Trophoblast cell (in vitro differentiated cells and primary cell): ENCODE results near the gene FAM20A.

Source experiments
- DNase-seq, 2 donors: peaks; one replicate each; pipeline ENCODE4 v3.0.0-alpha.2; 2016
- H2AFZ ChIP-seq: 2 replicates; pipeline ENCODE4 v1.6.1; 2013; ENCODE audit warnings: low read length, moderate library complexity, mild to moderate bottlenecking; ENCODE audit not compliant: insufficient read depth, poor library complexity
- H2AK5ac ChIP-seq: 2 replicates; pipeline ENCODE4 v1.6.1; 2013; ENCODE audit warnings: mild to moderate bottlenecking, low read length
- H2BK120ac ChIP-seq: 2 replicates; pipeline ENCODE4 v1.6.1; 2013; ENCODE audit warnings: low read length, mild to moderate bottlenecking, moderate library complexity; ENCODE audit not compliant: insufficient read depth, poor library complexity
- H2BK12ac ChIP-seq: 2 replicates; pipeline ENCODE4 v1.6.1; 2013; ENCODE audit warnings: mild to moderate bottlenecking, low read length, moderate library complexity
- H2BK5ac ChIP-seq: 2 replicates; pipeline ENCODE4 v1.6.1; 2013; ENCODE audit warnings: low read length, low read depth, moderate library complexity, mild to moderate bottlenecking; ENCODE audit not compliant: poor library complexity
- H3K14ac ChIP-seq: 2 replicates; pipeline ENCODE4 v1.6.1; 2013; ENCODE audit warnings: mild to moderate bottlenecking, low read length
- H3K18ac ChIP-seq: 2 replicates; pipeline ENCODE4 v1.6.1; 2013; ENCODE audit warnings: mild to moderate bottlenecking, low read length
- H3K23ac ChIP-seq: 2 replicates; pipeline ENCODE4 v1.6.1; 2013; ENCODE audit warnings: low read length
- H3K27ac ChIP-seq: 2 replicates; pipeline ENCODE4 v1.5.1; 2013; ENCODE audit warnings: low read depth, mild to moderate bottlenecking, inconsistent platforms, low read length, moderate library complexity
- H3K27me3 ChIP-seq: 2 replicates; pipeline ENCODE4 v1.6.1; 2013; ENCODE audit warnings: inconsistent platforms, mild to moderate bottlenecking, low read length, moderate library complexity; ENCODE audit not compliant: insufficient read depth
- H3K36me3 ChIP-seq, 2 experiments: 1 replicate in 1 of 2; 2 replicates in 1 of 2; pipeline ENCODE4 v1.6.1; 2013; ENCODE audit warnings: low read length in 2 of 2, mild to moderate bottlenecking in 2 of 2, moderate library complexity in 1 of 2; ENCODE audit not compliant: insufficient read depth in 2 of 2, control insufficient read depth in 1 of 2
- H3K4ac ChIP-seq: 2 replicates; pipeline ENCODE4 v1.6.1; 2013; ENCODE audit warnings: low read depth, mild to moderate bottlenecking, low read length, moderate library complexity
- H3K4me1 ChIP-seq, 2 experiments: 1 replicate in 1 of 2; 2 replicates in 1 of 2; pipeline ENCODE4 v1.6.1; 2013; ENCODE audit warnings: low read length in 2 of 2, mild to moderate bottlenecking in 2 of 2, moderate library complexity in 1 of 2; ENCODE audit not compliant: insufficient read depth in 2 of 2, control insufficient read depth in 1 of 2
- H3K4me2 ChIP-seq: 2 replicates; pipeline ENCODE4 v1.6.1; 2013; ENCODE audit warnings: inconsistent platforms, mild to moderate bottlenecking, low read length, moderate library complexity
- H3K4me3 ChIP-seq: 2 replicates; pipeline ENCODE4 v1.5.1; 2013; ENCODE audit warnings: mild to moderate bottlenecking, low read depth, low read length, inconsistent platforms
- H3K79me1 ChIP-seq: one replicate; pipeline ENCODE4 v1.6.1; 2013; ENCODE audit warnings: low read length
- H3K79me2 ChIP-seq: 2 replicates; pipeline ENCODE4 v1.6.1; 2013; ENCODE audit warnings: low read length, mild to moderate bottlenecking; ENCODE audit not compliant: control insufficient read depth, insufficient read depth, poor library complexity
- H3K9ac ChIP-seq: 2 replicates; pipeline ENCODE4 v1.6.1; 2013; ENCODE audit warnings: mild to moderate bottlenecking, low read length
- H3K9me3 ChIP-seq: 2 replicates; pipeline ENCODE4 v1.6.1; 2013; ENCODE audit warnings: low read depth, mild to moderate bottlenecking, control low read depth, inconsistent platforms, low read length; ENCODE audit not compliant: insufficient read depth
- H4K12ac ChIP-seq: 2 replicates; pipeline ENCODE4 v1.6.1; 2013; ENCODE audit warnings: low read depth, mild to moderate bottlenecking, low read length, moderate library complexity
- H4K8ac ChIP-seq: 2 replicates; pipeline ENCODE4 v1.6.1; 2013; ENCODE audit warnings: low read depth, mild to moderate bottlenecking, low read length, moderate library complexity
- H4K91ac ChIP-seq: one replicate; pipeline ENCODE4 v1.6.1; 2013; ENCODE audit warnings: low read depth, mild to moderate bottlenecking, low read length, moderate library complexity
- WGBS: extraction: QIAGEN DNeasy Blood & Tissue Kit; methylation state at CpG from one replicate; pipeline ENCODE4 v1.1.7; 2013; ENCODE audit warnings: missing lambda C conversion rate; ENCODE audit not compliant: insufficient read length, insufficient coverage; ENCODE audit errors: extremely low coverage; 5-methylcytosine and 5-hydroxymethylcytosine counted together

FAM20A gene

DNA sequence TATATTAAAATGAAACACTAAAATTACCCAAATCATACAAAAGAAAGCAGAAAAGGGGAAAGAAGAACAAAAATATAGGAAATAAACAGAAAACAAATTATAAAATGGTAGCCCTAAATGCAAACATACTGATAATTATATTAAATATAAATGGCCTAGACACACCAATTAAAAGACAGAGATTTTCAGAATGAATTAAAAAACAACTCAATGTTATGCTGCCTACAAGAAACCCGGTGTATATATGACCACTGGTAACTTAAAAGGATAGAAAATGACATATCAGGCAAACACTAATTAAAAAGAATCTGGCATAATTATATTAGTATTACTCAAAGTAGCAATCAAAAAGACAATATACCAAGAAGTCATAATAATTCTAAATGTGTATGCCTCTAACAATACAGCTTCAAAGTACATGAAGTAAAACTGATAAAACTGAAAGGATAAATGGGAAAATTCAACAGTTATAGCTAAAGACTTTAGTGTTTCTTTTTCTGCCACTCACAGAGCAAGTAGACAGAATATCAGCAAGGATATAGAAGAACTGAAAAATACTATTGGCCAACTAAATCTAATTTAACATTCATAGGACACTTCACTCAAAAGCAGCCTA lies 7.5 kb upstream of the FAM20A start:
- Histone ChIP-seq H2BK120ac (no peak overlapping the region), H3K4me1 (peaks cover 0 to 4% of the 10 kb centered on the region in 2 experiments), H3K14ac (no peak overlapping the region), H2AK5ac (no peak overlapping the region), H2BK12ac (no peak overlapping the region), H3K79me2 (no peaks in the 10 kb centered on the region), H3K4me2 (no peak overlapping the region), H2BK5ac (no peak overlapping the region), H3K4ac (no peak overlapping the region), H3K18ac (no peak overlapping the region), H3K4me3 (no peak overlapping the region), H4K12ac (no peak overlapping the region), H4K91ac (no peak overlapping the region), H3K36me3 (no peaks in the 10 kb centered on the region), H3K9me3 (no peaks in the 10 kb centered on the region), H4K8ac (no peak overlapping the region), H3K79me1 (peaks cover 2% of the 10 kb centered on the region), H3K9ac (no peak overlapping the region), H3K27me3 (no peaks in the 10 kb centered on the region), H2AFZ (no peak overlapping the region), H3K23ac (no peak overlapping the region), H3K27ac (no peak overlapping the region)
- no CpG with 5 or more reads among the region's 1 CpG for WGBS
- DNase-seq = no peak

DNA sequence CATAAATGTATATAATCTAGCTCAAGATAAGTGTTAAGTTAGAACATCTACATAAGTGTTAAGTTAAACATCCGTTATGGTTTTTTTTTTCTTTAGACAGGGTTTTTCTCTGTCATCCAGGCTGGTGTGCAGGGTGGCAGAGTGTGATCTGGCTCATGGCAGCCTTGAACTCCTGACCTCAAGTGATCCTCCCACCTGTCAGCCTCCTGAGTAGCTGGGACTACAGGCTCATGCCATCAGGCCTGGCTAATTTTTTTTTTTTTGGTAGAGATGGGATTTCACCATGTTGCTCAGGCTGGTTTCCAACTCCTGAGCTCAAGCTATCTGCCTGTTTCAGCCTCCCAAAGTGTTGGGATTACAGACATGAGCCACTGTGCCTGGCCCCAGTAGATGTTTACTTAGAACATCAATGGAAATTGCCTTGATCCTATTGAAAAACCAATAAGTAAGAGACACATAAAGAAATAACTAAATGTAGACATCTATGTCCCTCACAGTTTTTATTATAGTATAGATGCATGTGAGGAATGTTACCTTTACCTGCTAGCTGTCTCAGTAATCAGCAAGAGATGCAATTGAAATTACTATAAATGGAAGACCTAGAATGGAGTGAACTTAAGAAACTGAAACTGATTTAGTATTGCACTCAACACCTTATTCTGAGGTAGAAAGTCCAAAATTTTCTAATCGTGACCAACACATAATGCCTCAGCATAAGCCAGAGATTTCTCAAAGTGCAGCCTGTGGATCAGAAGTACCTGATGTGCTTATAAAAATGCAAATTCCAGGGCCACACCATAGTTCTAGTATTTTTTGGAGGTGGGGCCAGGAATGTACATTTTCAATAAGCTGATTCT lies 5.5 kb upstream of the FAM20A start:
- WGBS = no CpG with 5 or more reads among the region's 2 CpGs
- Histone ChIP-seq H2AK5ac (no peak overlapping the region), H2BK12ac (no peak overlapping the region), H3K9me3 (no peaks in the 10 kb centered on the region), H3K14ac (no peak overlapping the region), H3K27me3 (no peaks in the 10 kb centered on the region), H3K4me3 (no peak overlapping the region), H3K4me1 (peaks cover 0 to 8% of the 10 kb centered on the region in 2 experiments), H3K36me3 (no peaks in the 10 kb centered on the region), H3K79me1 (peaks cover 2% of the 10 kb centered on the region), H4K91ac (no peak overlapping the region), H3K9ac (no peak overlapping the region), H2BK120ac (no peak overlapping the region), H2BK5ac (no peak overlapping the region), H3K18ac (no peak overlapping the region), H3K79me2 (no peaks in the 10 kb centered on the region), H3K27ac (no peak overlapping the region), H3K4ac (no peak overlapping the region), H3K23ac (no peak overlapping the region), H4K12ac (no peak overlapping the region), H3K4me2 (no peak overlapping the region), H2AFZ (no peak overlapping the region), H4K8ac (no peak overlapping the region)
- no peak for DNase-seq

GRCh38 chr17:68605914-68606313 lies 4.7 kb upstream of the FAM20A start:
- Histone ChIP-seq H4K8ac (no peak overlapping the region), H3K9ac (no peak overlapping the region), H3K14ac (no peak overlapping the region), H3K4me2 (no peak overlapping the region), H2AK5ac (no peak overlapping the region), H4K12ac (no peak overlapping the region), H2BK120ac (no peak overlapping the region), H3K23ac (no peak overlapping the region), H2BK12ac (no peak overlapping the region), H4K91ac (no peak overlapping the region), H3K4me1 (peaks cover 0 to 13% of the 10 kb centered on the region in 2 experiments), H2AFZ (no peak overlapping the region), H3K9me3 (no peaks in the 10 kb centered on the region), H3K18ac (no peak overlapping the region), H2BK5ac (no peak overlapping the region), H3K27me3 (no peaks in the 10 kb centered on the region), H3K4ac (no peak overlapping the region), H3K27ac (no peak overlapping the region), H3K79me1 (peaks cover 5% of the 10 kb centered on the region), H3K36me3 (no peaks in the 10 kb centered on the region), H3K4me3 (no peak overlapping the region), H3K79me2 (peaks cover 3% of the 10 kb centered on the region)
- WGBS = no CpG with 5 or more reads among the region's 1 CpG
- no peak for DNase-seq

- DNase-seq = no peak
- H4K8ac ChIP-seq = no peak overlapping the region
- no peak overlapping the region for H3K9ac ChIP-seq
- H3K79me1 ChIP-seq = peaks cover 19% of the 10 kb centered on the region
- H2BK5ac ChIP-seq = no peak overlapping the region
- H3K4me1 ChIP-seq = peaks cover 4 to 18% of the 10 kb centered on the region in 2 experiments
- H2AK5ac ChIP-seq = no peak overlapping the region
- no peak overlapping the region for H2AFZ ChIP-seq
- no peak overlapping the region for H4K12ac ChIP-seq
- no peaks in the 10 kb centered on the region for H3K9me3 ChIP-seq
- peak overlapping the region; percentile 26 for H2BK12ac ChIP-seq
- WGBS = no CpG with 5 or more reads among the region's 3 CpGs
- H3K27ac ChIP-seq = no peak overlapping the region
- no peak overlapping the region for H3K23ac ChIP-seq
- H3K4ac ChIP-seq = no peak overlapping the region
- no peak overlapping the region for H3K4me3 ChIP-seq
- H3K79me2 ChIP-seq = peaks cover 16% of the 10 kb centered on the region
- H3K4me2 ChIP-seq = no peak overlapping the region
- H3K18ac ChIP-seq = no peak overlapping the region
- no peaks in the 10 kb centered on the region for H3K36me3 ChIP-seq
- peak overlapping the region; percentile 6 for H2BK120ac ChIP-seq
- H4K91ac ChIP-seq = no peak overlapping the region
- no peak overlapping the region for H3K14ac ChIP-seq
- no peaks in the 10 kb centered on the region for H3K27me3 ChIP-seq
These were observed 2.5 kb upstream of the FAM20A start for GRCh38 chr17:68603656-68604055.
